HCEC 1CT (cell line): ENCODE data around the gene MCTP1.
A peak's percentile ranks its signal among the peaks of the same experiment; 100 is the strongest.

Experiments
- DNase-seq: peaks from one replicate; pipeline ENCODE4 v3.0.0-alpha.2; 2017

Gene MCTP1

DNA sequence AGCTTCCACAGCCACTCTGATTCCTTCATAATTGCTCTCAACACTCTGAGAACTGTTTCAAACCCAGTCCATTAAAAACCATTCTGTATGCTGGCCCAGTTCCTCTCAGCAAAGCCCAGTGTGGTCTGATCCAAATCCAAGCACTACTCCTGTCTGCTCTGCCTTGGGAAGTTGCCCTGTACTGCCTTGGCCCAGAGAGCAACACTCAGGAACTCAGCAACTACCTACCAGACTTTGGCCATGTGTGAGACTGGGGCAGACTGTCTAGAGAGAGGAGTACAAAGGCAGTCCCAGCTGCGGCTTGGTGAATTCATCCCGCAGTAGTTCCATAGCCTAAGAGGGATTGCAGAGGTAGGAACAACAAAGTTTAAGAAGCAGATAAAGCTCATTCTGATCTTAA is 214.4 kb downstream of the MCTP1 start:
- DNase-seq = no peak

DNA sequence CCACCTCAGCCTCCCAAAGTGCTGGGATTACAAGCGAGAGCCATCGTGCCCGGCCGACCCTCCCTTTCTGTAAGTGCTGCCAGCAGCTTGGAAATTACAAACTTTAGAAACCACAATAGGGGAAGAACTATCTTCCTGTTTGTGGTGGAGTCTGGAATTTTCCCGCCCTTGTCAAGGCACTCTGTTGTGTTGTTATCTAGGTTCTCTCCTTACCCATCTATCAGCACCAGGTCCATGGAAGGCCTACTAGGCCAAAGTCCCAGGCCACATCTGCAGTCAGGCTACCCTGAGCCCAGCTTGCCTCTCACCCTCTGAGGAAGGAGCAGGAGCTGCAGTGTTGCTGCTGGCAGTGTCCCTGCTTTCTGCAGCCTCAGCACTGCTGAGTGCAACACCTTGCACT is 214.9 kb downstream of the MCTP1 start:
- DNase-seq = no peak

DNA sequence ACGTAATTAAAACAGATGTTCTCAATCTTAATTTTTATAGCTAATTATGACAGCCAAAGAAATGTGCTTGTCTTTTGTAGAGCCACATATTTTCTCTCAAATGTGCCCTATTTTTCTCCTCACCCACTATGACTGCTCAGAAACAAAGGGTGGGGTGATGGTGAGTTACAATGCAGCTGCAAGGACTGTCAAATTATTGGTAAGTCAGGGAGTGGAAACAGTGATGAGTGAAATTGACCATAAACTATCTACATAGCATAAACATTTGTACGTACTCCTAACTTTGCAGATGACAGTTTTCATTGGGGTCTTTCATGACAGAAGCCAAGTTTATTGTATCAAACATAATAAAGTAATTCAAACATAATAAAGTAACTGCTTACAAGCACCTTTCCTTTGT is 215.9 kb downstream of the MCTP1 start:
- DNase-seq = no peak

DNA sequence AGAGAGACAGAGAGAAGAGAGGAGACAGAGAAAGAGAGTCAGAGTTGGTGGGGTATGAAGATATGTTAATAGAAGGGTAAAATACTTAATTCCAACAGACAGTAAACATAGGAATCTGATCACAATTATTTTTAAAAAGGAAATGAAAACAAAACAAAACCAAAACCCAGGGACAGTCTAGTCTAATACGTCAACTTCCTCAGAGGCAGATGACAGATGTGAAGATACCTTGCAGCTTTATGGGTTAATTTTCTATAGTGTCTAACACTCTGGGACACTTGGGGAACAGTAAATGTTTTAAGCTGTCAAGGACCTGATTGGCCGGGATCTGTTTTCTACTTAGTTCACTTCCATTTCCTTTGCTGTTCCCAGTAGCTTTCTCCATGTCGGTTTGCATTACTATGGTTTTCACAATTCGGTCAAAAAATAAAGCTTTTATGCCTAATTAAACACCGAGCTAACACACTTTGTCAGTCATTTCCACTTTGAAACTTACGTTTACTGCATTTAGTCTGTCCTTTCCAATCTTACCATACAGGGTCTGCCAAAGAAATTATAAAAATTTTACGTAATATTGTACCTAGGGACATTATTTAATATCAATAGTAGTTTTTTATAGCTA is 216.5 kb downstream of the MCTP1 start:
- DNase-seq = no peak

DNA sequence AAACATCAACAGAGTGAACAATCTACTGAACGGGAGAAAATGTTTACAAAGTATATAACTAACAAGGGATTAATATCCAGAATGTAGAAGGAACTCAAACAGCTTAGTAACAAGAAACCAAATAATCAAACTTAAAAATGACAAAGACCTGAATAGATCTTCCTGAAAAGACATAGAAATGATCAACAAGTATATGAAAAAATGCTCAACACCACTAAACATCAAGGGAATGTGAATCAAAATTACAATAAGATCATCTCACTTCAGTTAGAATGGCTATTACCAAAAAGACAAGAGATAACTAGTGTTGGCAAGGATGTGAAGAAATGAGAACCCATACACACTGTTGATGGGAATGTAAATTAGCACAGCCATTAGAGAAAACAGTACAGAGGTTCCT is 218.8 kb downstream of the MCTP1 start:
- DNase-seq = no peak

DNA sequence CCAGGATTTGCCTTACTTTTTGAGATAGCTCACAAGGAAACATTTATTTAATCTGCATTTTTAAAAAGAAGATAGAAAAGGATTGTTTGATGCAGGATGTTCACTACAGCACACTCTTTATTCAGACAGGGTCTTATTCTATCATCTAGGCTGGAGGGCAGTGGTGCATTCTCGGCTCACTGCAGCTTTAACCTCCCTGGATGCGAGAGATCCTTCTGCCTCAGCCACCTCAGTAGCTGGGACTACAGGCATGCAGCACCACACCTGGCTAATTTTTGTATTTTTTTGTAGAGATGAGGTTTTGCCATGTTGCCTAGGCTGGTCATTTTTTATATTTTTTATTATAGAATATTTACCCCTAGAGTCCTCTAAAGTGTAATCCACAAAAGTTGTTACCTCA is 221.4 kb downstream of the MCTP1 start:
- DNase-seq = no peak

DNA sequence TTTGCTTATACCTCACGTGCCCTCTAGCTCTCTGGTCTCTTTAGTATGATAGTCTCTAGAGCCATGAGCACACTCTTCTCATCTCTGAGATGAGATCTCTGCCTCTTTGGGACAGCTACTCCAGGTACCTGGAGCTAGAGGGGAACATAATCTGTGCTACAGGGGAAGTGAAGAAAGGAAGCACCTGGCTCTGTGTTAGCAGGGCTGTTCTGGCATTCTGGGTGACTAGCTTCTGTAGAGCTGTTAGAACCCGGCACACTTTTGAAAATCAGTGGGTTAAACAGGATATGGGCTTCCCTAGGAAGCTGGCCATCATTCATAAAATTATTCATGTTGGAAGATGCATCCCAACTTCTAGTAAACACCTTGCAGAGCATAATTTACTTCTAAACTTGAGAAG is 224.8 kb downstream of the MCTP1 start:
- no peak for DNase-seq

DNA sequence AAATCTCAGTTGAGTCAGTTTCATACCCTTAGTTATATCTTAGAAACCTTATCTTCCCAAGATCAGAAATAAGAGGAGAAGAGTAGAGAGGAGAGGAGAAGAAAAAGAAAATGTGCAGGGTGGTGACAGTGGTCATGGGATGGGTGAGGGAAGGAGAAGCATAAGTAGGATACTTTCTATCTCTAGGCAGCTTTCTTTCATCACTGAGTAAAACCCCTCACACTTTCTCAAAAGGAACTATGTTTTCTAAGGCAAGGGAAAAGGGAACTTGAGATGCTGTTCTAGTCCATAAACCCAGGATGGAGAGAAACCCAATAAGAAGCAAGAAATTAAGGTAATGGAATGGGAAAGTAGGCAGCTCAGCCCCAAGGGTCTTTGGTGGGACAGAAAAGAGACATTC is 225.3 kb downstream of the MCTP1 start:
- DNase-seq = no peak

DNA sequence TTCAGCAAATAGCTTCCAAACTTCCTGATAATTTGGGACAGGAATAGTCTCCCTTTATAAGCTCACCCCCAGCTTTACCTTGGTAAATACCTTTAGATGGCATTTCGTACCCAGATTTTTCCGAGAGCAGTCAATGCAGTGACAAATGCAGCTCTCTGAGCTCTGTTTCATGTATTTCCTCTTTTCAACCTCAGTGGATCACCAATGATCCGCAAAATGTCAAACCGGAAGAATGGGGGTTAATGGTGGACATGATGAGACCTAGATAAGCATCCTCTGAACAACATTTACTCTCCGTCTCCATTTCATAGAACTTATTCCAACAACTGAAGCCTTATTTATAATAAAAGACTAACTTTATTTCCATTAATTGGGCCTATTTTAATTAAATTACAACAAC is 227.3 kb downstream of the MCTP1 start:
- no peak for DNase-seq

DNA sequence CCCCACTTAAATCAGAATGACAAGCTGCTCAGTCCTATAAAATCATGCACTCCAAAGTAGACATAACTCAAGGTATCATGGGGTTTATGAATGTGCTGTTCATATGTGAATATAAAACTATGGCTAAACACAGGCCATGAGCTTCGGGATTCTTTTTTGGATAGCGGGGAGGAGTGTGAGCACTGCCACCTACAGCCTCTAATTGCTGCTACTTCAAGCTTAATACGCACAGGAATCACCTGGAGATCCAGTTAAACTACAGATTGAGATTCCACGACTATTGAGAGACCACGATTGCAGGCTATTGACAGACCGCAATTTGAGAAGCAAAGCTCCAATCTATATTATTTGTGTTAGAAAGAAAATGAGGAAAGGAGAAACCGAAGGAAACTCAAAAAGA is 231.6 kb downstream of the MCTP1 start:
- DNase-seq = no peak

DNA sequence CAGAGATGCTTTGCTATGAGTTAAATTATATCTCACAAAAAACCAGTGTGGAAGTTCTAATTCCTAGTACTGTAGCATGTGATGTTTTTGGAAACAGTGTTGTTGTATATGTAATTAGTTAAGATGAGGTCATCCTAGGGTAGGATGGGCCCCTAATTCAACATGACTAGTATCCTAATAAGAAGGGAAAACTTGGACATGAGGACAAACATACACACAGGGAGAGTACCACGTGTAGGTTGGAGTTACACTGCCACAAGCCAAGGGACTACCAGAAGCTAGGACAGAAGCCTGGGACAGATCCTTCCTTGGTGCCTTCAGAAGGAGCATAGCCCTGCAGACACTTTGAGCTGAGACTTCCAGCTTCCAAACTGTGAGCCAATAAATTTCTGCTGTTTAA is 234.2 kb downstream of the MCTP1 start:
- no peak for DNase-seq

DNA sequence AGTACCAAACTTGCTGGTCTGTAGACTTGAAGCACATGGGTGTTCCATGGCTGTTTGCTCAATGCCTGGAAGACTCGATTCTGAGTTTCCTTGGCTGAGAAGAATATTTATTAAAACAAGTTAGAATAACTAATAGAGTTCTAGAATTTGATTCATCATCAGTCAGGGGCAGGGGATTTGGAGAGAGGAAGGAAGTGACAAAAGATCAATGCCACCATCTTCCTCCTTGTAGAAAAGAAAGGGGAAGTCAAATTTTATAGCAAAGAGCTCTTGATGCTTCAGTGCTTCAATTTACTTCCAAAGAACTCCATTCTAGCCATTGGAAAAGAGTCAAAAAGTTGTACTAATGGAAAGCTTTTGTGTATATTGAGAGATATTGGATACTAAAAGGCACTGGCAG is 236.3 kb downstream of the MCTP1 start:
- DNase-seq = no peak

DNA sequence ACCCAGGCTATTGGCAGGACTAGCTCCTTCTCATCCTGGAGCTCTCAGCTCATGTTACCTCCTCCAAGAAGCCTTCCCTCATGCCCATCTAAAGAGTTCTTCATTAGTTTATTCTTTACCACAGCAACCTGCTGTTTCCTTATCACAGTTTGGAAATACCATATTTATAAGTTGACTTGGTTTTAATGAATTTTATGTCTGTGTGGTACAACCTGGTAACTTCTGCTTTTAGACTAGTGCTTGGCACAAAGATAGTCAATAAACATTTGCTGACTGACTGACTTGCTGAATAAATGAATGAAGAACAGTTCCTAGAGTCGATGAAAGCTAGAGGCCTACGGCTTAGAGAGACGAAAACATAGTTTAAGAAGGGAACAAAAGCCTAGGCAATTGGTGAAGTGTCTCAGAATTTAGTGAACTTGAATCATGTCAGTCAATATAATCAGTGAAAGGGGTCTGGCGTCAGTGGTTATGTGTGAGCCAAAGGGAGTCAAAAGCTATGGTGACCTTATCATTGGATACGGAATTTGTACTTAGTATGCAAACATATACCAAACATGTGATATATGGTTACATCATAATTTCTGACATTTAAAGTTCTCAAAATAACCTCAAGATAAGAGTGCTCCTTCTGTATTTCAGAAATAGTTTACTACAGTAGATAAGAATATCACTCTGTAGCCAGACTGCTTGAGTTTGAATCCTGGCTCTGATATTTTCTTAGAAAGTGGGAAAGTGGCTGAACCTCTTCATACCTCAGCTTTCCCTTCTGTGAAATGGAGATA is 239.5 kb downstream of the MCTP1 start:
- no peak for DNase-seq

DNA sequence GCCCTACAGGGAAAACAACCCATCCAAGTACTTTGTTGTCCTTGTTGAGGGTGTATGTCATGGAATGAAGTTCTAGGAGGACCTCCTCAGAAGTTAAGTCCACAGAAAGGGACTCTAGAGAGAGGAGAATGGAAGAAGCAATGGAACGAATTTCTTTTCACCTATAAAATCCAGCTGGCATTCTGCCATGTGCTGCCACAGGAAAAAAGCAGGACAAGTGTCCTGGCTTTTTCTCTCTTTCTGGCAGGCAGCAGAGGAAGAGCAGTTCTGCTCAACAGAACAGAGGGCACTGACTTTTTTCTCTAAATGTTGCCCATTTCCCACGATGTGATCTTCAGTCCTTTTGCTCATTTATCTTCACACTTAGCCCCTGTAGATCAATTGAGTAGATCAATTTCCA is 240.8 kb downstream of the MCTP1 start:
- no peak for DNase-seq

DNA sequence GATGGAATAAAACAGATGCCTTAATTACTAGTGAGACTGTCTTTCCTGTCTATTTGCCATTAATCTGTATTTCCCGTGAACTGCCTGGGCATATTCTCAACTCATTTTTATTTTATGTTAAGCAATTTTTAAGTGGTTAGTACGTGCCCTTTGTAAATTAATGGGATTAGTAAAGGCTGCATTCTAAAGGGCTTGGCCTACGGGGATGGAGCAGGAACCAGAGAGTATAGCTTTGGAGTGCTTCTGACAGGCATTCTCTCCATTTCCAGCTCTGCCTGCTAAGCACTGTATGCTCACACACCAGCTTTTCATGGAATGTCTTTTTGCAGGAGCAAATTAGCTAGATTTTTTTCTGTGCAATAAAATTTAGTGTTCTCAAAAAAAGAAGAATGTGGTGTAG is 241.2 kb downstream of the MCTP1 start:
- DNase-seq = no peak

DNA sequence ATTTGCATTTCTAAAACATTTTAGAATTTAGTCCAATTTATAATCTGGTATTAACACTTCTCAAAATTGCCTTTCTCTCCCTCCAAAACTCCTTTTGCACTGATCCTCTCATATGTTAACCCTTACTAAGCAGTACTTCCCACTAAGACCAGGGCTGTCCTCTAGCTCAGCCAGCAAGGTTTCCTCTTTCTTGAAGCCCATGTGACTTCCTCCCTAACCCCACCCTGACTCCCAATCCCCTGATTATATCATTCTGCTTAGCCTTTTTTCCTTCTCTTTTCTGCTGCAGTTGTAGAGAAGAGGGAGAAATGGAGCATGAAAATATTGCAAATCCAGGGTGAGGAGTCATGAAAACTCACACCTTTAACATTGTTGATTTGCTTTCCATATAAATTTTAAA is 241.7 kb downstream of the MCTP1 start:
- DNase-seq = no peak

DNA sequence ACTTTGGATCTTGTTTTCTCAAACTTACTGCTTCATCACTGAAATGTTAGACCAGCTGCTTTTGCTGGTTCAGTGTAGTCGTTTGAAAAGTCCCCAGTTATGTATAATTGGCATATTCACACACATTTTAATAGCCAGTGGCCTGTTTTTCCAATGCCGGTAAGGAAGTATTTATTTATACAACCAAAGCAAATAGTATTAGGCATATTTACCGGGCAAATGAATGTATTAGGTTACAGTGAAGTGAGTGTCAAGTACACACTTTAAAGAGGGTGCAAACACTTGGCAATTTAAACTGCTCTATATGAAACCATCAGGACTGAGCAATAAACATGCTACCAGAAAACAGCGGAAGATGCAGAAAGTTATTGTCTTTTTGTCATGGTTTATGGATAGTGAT is 242.9 kb downstream of the MCTP1 start:
- DNase-seq = no peak

DNA sequence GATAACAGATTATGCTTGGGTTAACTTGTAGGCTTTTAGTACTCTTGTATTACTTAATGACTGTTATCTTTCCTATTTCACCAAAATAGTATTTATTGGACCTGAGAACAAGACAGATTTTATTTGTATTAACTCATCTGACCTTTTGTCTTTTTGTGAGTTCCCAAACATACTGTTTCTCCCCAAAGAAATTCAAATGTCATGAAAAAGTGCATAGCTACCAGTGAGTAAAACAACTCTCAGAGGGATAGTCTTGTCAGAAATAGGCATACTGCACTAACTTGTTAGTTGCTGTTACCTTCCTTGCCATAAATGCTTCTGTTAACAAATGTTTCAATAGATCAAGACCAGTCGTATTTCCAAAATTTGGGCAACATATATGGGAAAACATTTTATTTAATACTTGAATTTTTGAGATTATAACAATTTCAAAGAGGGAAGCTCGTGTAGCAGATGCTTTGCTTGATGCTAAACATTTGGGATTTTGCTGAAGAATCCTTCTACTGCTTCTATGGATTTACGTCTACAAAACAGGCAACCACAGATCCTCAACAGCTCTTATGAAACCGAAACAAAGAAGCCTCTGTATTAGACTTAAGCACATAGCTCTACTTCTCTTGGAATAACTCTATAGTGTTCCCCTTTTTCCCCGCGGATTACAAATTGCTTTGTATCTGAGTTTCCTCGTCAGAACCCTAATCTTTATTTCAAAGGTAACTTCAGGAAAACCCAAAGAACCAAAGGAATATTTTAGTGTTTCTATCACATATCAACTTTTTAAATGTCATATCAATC is 248.8 kb downstream of the MCTP1 start:
- peak; percentile 38 for DNase-seq

DNA sequence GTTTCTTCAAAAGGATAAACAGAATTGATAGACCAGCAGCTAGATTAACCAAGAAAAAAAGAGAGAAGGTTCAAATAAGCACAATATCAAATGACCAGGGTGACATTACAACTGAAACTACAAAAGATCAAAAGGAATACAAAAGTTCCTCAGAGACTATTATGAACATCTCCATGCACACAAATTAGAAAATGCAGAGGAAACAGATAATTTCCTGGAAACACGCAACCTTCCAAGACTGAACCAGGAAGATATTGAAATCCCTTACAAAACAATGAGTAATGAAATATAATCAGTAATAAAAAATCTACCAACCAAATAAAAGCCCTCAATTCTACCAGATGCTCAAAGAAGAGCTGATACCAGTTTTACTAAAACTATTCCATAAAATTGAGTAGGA is 252.1 kb downstream of the MCTP1 start:
- no peak for DNase-seq

DNA sequence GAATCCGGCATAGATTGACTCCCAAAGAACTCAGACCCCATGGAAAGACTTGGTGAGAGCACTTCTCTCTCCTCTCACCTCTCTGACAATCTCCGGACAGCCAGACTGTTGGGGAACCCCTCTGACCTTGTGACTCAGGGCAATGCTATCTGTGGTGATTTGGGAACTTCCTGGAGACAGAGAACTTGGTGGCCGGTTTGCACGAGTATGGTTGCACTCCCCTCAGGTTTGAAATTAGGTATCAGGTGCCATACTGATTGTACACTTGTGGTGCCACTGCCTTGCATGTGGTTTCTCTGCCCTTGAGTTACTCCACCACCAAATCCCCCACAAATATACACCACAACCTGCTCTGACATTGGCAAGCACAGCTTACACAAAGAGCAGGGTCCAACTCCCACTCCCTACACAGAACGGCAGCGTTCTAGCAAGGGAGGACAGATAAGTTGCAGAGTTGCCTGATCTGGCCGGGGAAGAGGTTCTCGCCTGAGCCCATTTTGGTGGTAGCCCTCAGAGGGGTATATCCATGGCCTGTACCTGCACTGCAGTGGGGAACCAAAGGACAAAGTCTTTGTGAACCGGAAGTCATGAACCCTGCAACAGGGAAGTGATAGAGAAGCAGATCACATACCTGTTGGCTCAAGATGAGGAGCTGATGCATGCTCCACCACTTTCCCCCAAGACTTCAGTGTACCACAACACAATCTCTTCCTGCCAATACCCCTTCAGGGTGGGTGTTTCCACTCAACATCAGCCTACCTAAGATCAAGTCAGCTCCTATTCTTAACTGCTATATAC is 255.1 kb downstream of the MCTP1 start:
- peak; percentile 53 for DNase-seq

DNA sequence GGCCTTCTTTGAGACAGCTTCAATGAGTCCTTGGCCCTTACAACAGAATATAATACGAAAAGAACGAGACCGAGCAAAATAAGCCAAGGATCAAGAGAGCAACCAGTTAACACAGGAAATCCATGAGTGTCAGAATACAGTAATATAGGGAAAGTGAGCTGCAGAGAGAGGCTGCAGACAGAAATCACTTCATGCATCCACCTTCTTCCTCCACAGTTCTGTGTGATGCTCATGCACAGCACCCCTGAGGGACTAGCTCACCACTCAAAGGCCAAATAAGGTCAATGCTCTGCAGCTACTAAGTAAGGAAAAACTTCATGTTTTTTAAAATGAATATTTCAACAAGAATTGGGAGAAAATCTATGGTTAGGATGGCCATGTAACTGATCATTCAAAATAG is 257.1 kb downstream of the MCTP1 start:
- no peak for DNase-seq

DNA sequence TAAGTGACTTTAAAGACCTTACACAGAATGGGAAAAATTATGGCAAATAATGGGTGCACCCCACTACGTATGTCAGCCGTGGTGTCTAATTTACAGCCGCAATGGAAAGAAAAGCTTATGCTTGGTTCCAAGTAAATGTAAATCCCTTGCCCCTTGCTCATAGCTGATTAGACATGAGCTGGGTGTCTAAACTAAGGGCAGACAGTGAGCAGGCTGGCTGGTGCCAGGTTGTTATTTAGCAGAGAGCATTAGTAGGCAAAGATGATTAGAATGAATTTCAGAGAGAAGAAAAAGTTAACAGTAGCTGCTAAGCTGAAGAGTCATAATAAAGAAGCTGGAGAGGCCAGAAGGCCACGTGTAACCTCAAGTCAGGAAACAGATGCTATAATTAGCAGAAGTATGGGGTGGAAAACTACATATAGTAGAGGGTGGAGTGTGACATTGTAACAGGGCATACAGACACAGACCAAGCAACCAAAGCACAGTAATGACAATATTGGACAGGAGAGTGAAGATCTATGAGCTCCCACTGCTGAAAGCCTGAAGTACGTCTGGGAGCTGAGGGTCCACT is 257.7 kb downstream of the MCTP1 start:
- peak; percentile 54 for DNase-seq

DNA sequence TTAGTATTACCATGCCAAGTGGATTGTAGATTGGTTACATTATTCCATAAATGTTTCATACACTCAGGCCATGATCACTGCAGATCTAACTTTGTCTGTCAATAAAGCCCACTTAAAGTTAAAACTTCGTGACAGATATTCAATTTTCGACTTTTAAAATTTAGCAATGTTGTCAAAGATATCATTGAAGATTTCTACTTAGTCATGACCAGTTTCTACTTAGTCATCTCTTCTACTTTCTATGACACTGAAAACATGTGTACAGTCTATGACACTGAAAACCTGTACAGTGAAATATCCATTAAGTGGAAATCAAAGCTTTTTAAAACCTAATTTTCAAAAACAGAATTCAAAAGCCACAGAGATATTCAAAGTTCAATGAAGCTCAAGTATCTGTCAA is 258.2 kb downstream of the MCTP1 start:
- no peak for DNase-seq
